GM19438 (cell line): ENCODE data around the gene PYY.
"Not testable (repeated sequence)": the region's sequence is repeated elsewhere in the genome, so short reads cannot be mapped to it uniquely, and the experiment has no call there.

Experiments used
- ATAC-seq: cut with Tn5 transposase; IDR thresholded peaks from one replicate; pipeline ENCODE4 v1.9.1; 2021; ENCODE audit warnings: low read depth; ENCODE audit not compliant: unreplicated experiment

PYY gene

GRCh38 chr17:43979671-43980070, 25.9 kb upstream of the PYY start:
- no peak for ATAC-seq

- no peak for ATAC-seq
Observed at GRCh38 chr17:43979011-43979410, 25.3 kb upstream of the PYY start.

GRCh38 chr17:43978078-43978477, 24.3 kb upstream of the PYY start:
- ATAC-seq, result no peak

- no peak for ATAC-seq
Observed at GRCh38 chr17:43976963-43977837, 23.5 kb upstream of the PYY start.

- no peak for ATAC-seq
Observed at GRCh38 chr17:43975898-43976297, 22.2 kb upstream of the PYY start.

- ATAC-seq, result no peak
Observed at GRCh38 chr17:43974382-43975266, 20.9 kb upstream of the PYY start.

- ATAC-seq, result not testable (repeated sequence)
Observed at GRCh38 chr17:43972444-43973212, 18.9 kb upstream of the PYY start.

GRCh38 chr17:43971436-43971835, 17.7 kb upstream of the PYY start:
- ATAC-seq, result not testable (repeated sequence)

GRCh38 chr17:43970366-43970765, 16.6 kb upstream of the PYY start:
- ATAC-seq, result no peak

GRCh38 chr17:43967251-43967875, 13.6 kb upstream of the PYY start:
- no peak for ATAC-seq

- ATAC-seq, result no peak
Observed at GRCh38 chr17:43966276-43966675, 12.5 kb upstream of the PYY start.

- no peak for ATAC-seq
Observed at GRCh38 chr17:43962479-43962878, 8.7 kb upstream of the PYY start.

- no peak for ATAC-seq
Observed at GRCh38 chr17:43961954-43962353, 8.2 kb upstream of the PYY start.

- ATAC-seq, result not testable (repeated sequence)
Observed at GRCh38 chr17:43961292-43961691, 7.6 kb upstream of the PYY start.

GRCh38 chr17:43958748-43959352, 5.1 kb upstream of the PYY start:
- ATAC-seq, result no peak

GRCh38 chr17:43956222-43956621, 2.5 kb upstream of the PYY start:
- ATAC-seq, result no peak

GRCh38 chr17:43952724-43953666, 745 bp downstream of the PYY start:
- no peak for ATAC-seq

GRCh38 chr17:43952351-43952723, 1.4 kb downstream of the PYY start:
- ATAC-seq, result no peak

GRCh38 chr17:43951750-43952149, 2.0 kb downstream of the PYY start:
- ATAC-seq, result no peak
